Caki2 (cell line): Measurements from ENCODE around the gene SLC17A7. TPM values are rescaled to one million over a fixed set of nuclear protein-coding genes. Genes with fewer than 3 reads are reported as not detected.

Source experiments
- DNase-seq: peaks from one replicate; pipeline ENCODE4 v3.0.0-alpha.2; 2015; ENCODE audit warnings: low read depth
- in situ Hi-C: cut with HindIII; loops from 2 replicates; pipeline ENCODE4 v1.10.0; 2016; ENCODE audit warnings: low sequenced_read_pairs, low pct_unique_long_range_greater_than_20kb, mixed read lengths
- total RNA-seq: library from RNA; depleted of rRNA; stranded (reverse); fragments of >200 nt; shearing (Covaris generic); gene quantifications from 2 replicates; pipeline ENCODE4 v1.2.3, GENCODE V29; 2014; ENCODE audit warnings: low replicate concordance; rRNA removed

Gene SLC17A7
- total RNA-seq, 1 experiment from 2014 or later, result not detected

GRCh38 chr19:49395581-49396407, 45.5 kb downstream of the SLC17A7 start:
- in situ Hi-C loops, result no loop called here
- no peak for DNase-seq

GRCh38 chr19:49393881-49394280, 47.4 kb downstream of the SLC17A7 start:
- in situ Hi-C loops, result no loop called here
- no peak for DNase-seq

GRCh38 chr19:49391581-49392399, 49.5 kb downstream of the SLC17A7 start:
- in situ Hi-C loops, result no loop called here
- peak; percentile 69 for DNase-seq

- in situ Hi-C loops, result no loop called here
These were observed 50.4 kb downstream of the SLC17A7 start for GRCh38 chr19:49390929-49391359.

GRCh38 chr19:49390131-49390928, 51.0 kb downstream of the SLC17A7 start:
- DNase-seq, result no peak
- in situ Hi-C loops, result no loop called here

More at GRCh38 chr19:49390929-49391359, 50.4 kb downstream of the SLC17A7 start:
- no peak for DNase-seq

- in situ Hi-C loops, result no loop called here
- DNase-seq, result no peak
These were observed 51.9 kb downstream of the SLC17A7 start for GRCh38 chr19:49389406-49389805.

GRCh38 chr19:49387936-49388372, 53.4 kb downstream of the SLC17A7 start, which contains the start of gene KASH5:
KASH5 (plus strand) TSS chr19:49388249; CDS start chr19:49390884, 2,635 bp downstream.
- in situ Hi-C loops, result no loop called here

GRCh38 chr19:49383599-49383998, 57.7 kb downstream of the SLC17A7 start:
- DNase-seq, result no peak
- in situ Hi-C loops, result no loop called here

More at GRCh38 chr19:49387936-49388372, 53.4 kb downstream of the SLC17A7 start, which contains the start of gene KASH5:
- DNase-seq, result no peak

- in situ Hi-C loops, result no loop called here
- DNase-seq, result no peak
These were observed 58.7 kb downstream of the SLC17A7 start for GRCh38 chr19:49382639-49383038.

- DNase-seq, result no peak
- in situ Hi-C loops, result no loop called here
These were observed 60.9 kb downstream of the SLC17A7 start for GRCh38 chr19:49380391-49380790.

Other genes with a start within 250 kb of the SLC17A7 start
- 0.90 and 1.6 TPM in 2 replicates for gene SLC6A16, start 116.3 kb downstream of the SLC17A7 start, total RNA-seq
- gene CD37, start 106.1 kb downstream of the SLC17A7 start, total RNA-seq, result not detected in 2 replicates
- gene TEAD2, start 79.1 kb downstream of the SLC17A7 start, total RNA-seq, result 36.8 and 42.4 TPM in 2 replicates
- gene DKKL1, start 77.7 kb downstream of the SLC17A7 start, total RNA-seq, result 0.30 TPM in 1 of 2 replicates, not detected in the other
- 0.30 TPM in 1 of 2 replicates, not detected in the other for gene KASH5, start 53.3 kb downstream of the SLC17A7 start, total RNA-seq
- gene PTH2, start 18.1 kb downstream of the SLC17A7 start, total RNA-seq, result not detected in 2 replicates
- gene GFY, start 16.1 kb downstream of the SLC17A7 start, total RNA-seq, result not detected in 2 replicates
- 142 and 146 TPM in 2 replicates for gene PIH1D1, start 10.3 kb upstream of the SLC17A7 start, total RNA-seq
- 83.2 and 88.7 TPM in 2 replicates for gene ALDH16A1, start 11.7 kb upstream of the SLC17A7 start, total RNA-seq
- gene FLT3LG, start 32.7 kb upstream of the SLC17A7 start, total RNA-seq, result 0.35 and 0.71 TPM in 2 replicates
- 2,724 and 3,070 TPM in 2 replicates for gene RPL13A, start 46.1 kb upstream of the SLC17A7 start, total RNA-seq
- gene RPS11, start 54.9 kb upstream of the SLC17A7 start, total RNA-seq, result 2,936 and 3,126 TPM in 2 replicates
- 75.4 and 121 TPM in 2 replicates for gene FCGRT, start 71.1 kb upstream of the SLC17A7 start, total RNA-seq
- gene RCN3, start 86.5 kb upstream of the SLC17A7 start, total RNA-seq, result 0.27 and 0.52 TPM in 2 replicates
- 172 and 190 TPM in 2 replicates for gene NOSIP, start 139.0 kb upstream of the SLC17A7 start, total RNA-seq
- gene PRRG2, start 139.8 kb upstream of the SLC17A7 start, total RNA-seq, result 9.5 TPM in 1 of 2 replicates, not detected in the other
- gene PRR12, start 149.7 kb upstream of the SLC17A7 start, total RNA-seq, result 1.3 and 2.3 TPM in 2 replicates
- 140 and 190 TPM in 2 replicates for gene RRAS, start 198.6 kb upstream of the SLC17A7 start, total RNA-seq
- gene SCAF1, start 200.7 kb upstream of the SLC17A7 start, total RNA-seq, result 18.5 and 28.2 TPM in 2 replicates
- 116 and 227 TPM in 2 replicates for gene IRF3, start 224.3 kb upstream of the SLC17A7 start, total RNA-seq
- gene BCL2L12, start 224.4 kb upstream of the SLC17A7 start, total RNA-seq, result 3.0 TPM in 1 of 2 replicates, not detected in the other
- gene PRMT1, start 235.7 kb upstream of the SLC17A7 start, total RNA-seq, result 432 and 563 TPM in 2 replicates
- 1.1 and 3.2 TPM in 2 replicates for gene ADM5, start 248.1 kb upstream of the SLC17A7 start, total RNA-seq
- 21.2 and 26.7 TPM in 2 replicates for gene CPT1C, start 249.6 kb upstream of the SLC17A7 start, total RNA-seq